Tibial nerve (tissue), 3 donors: ENCODE data around the gene FIP1L1.

Source experiments
- CTCF ChIP-seq, 5 experiments: fragments of 200-600 bp in 3 of 5; fragments of 450-650 bp in 2 of 5; sonication (generic) in 3 of 5; IDR thresholded peaks; one replicate each; pipeline ENCODE4 v1.5.1; 2016 to 2019; ENCODE audit warnings: antibody characterized with exemption in 5 of 5, mild to moderate bottlenecking in 3 of 5, moderate library complexity in 2 of 5
- POLR2A ChIP-seq, 2 donors: fragments of 450-650 bp; IDR thresholded peaks; one replicate each; pipeline ENCODE4 v1.6.1; 2017; ENCODE audit warnings: antibody characterized with exemption in 2 of 2, mild to moderate bottlenecking in 2 of 2, moderate library complexity in 2 of 2

DNA sequence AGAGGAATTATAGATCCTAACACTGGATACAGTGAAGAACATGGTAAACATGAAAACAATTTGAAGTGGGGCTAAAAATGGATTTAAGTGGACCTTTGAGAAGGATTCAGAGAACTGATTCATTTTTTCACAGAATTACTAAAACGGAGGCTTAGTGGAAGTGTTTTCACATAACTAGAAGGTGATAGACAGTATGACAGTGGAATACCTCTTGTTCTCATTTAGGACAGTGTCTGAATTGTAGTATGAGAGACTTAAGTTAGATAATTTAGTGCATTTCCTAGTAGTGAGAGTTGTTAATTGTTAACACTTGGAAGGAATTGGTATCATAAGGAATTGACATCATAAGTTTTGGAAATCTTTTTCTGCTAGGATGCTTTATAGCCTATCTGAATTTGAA is 64.1 kb downstream of the FIP1L1 start:
- no peak for TF ChIP-seq CTCF (IDR thresholded peaks at IDR 0.05)
- no peak for TF ChIP-seq POLR2A (IDR thresholded peaks at IDR 0.05)
